GM11168 (cell line): ENCODE data around the gene GPR179.

Source experiments
- in situ Hi-C: fragments of 300-500 bp; cut with MboI; formaldehyde crosslinking; loops from one replicate; pipeline ENCODE4 v1.12.0; 2022; ENCODE audit warnings: low sequenced_read_pairs; ENCODE audit not compliant: unreplicated experiment

The GPR179 gene

GRCh38 chr17:38343608-38344419 lies at the start of gene GPR179:
Gene GPR179, minus strand, starts transcription at chr17:38343956. Its CDS starts 167 bp downstream, at chr17:38343789.
- in situ Hi-C loops, result loop anchor here (25.0 kb wide), 1 partner anchor 143 kb away; no protein-coding TSS in a partner anchor

GRCh38 chr17:38379448-38379847 lies 35.7 kb upstream of the GPR179 start:
- in situ Hi-C loops, result no loop called here

- in situ Hi-C loops, result no loop called here
Measured at GRCh38 chr17:38369124-38369886, 25.5 kb upstream of the GPR179 start.

DNA sequence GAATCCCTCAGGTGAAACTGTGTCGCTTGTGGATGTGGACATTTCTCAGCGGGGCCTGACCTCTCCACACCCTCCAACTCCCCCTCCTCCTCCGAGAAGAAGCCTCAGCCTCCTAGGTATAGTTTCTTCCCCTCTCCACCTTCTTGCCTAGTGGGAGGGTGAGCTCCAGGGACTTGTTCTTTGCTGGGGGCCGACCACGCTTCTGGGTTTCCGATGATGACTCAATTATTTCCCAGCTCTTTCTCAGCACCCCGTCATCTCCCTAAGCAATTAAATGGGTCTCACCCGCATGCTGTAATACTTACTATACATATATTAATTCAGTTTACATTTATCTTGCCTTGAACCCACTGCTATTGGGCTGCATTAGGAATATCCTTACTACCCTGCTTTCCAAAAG lies 21.0 kb upstream of the GPR179 start:
- in situ Hi-C loops, result no loop called here

- in situ Hi-C loops, result no loop called here
Measured at GRCh38 chr17:38363016-38363415, 19.3 kb upstream of the GPR179 start.

DNA sequence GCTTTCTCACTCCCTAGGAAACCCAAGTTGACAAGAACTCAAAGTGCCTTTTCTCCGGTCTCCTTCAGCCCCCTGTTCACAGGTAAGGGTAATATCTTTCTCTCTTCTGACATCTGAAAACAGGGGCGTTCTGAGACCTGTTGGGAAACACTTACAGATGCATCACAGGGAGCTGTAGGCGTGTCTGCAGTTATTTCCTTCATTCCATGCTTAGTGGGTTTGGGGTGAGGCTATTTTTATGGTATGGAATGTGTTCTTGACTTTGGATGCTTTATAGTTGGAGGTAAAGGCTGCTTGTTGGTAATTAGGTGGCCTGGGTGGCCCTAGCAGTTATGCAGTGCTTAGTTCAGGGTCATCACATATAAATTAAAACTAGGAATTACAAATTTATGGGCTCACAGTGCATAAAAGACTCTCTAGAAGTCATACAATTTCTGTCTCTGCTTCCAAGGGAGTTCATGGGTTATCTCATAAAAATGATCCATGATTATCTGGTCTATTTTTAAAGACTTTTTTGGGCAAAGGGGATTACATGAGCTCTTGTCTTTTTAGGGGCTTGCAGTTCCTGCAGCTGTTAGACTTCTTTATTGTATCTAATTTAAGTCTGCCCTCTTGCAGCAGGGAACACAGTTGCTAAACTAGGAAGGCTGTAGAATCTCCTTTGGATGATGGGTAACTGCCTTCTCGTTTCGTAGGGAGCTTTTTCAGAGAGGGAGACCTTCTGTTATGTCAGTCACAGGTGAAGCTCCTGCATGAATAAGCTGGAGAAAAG lies 18.1 kb upstream of the GPR179 start:
- in situ Hi-C loops, result no loop called here

- in situ Hi-C loops, result no loop called here
Measured at GRCh38 chr17:38358586-38359513, 15.1 kb upstream of the GPR179 start.

GRCh38 chr17:38357486-38358123 lies 13.8 kb upstream of the GPR179 start:
- in situ Hi-C loops, result no loop called here

DNA sequence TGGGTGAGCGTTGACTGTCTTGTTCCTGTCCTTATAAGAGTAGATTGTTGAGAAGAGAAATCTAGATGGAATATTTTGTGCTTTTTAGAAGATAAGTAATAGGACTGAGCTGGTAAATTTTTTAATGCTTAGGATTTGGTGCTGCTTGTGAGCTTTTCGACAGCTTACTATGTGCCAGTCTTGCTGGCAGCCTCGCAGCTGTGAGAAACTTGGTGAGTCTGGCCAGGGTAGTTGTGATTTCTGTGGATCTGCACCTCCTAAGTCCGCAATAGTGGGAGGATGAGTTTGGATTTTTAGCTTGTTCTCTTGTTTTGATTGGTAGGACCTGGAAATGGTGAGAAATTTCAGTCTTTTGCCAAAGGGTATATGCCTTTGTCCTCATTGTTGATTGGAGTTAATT lies 11.5 kb upstream of the GPR179 start:
- in situ Hi-C loops, result no loop called here

- in situ Hi-C loops, result no loop called here
Measured at GRCh38 chr17:38354466-38354865, 10.7 kb upstream of the GPR179 start.

- in situ Hi-C loops, result no loop called here
Measured at GRCh38 chr17:38353668-38354067, 9.9 kb upstream of the GPR179 start.

DNA sequence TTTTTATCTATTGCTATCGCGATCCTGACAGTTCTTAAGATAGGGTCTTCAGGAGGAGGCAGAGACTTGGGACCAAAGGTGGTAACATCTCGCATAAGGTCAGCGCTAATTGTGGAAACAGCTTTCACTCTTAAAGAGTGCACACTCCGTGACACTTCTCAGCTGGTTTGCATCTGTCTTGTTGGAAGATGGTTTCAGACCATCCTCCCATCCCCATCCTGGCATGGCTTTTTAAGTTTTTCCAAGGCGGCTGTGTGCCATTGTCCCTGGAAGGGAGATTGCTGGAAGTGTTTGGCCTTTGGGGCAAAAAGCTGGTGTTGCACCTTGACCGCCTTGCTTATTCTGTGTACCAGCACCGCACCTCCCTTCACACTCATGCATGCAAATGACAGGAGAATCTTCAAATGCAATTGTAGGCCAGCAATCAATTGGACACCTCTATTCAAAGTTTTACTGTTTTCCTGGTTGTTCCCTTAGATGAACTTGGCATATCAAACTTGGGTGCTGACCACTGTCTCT lies 9.4 kb upstream of the GPR179 start:
- in situ Hi-C loops, result no loop called here

DNA sequence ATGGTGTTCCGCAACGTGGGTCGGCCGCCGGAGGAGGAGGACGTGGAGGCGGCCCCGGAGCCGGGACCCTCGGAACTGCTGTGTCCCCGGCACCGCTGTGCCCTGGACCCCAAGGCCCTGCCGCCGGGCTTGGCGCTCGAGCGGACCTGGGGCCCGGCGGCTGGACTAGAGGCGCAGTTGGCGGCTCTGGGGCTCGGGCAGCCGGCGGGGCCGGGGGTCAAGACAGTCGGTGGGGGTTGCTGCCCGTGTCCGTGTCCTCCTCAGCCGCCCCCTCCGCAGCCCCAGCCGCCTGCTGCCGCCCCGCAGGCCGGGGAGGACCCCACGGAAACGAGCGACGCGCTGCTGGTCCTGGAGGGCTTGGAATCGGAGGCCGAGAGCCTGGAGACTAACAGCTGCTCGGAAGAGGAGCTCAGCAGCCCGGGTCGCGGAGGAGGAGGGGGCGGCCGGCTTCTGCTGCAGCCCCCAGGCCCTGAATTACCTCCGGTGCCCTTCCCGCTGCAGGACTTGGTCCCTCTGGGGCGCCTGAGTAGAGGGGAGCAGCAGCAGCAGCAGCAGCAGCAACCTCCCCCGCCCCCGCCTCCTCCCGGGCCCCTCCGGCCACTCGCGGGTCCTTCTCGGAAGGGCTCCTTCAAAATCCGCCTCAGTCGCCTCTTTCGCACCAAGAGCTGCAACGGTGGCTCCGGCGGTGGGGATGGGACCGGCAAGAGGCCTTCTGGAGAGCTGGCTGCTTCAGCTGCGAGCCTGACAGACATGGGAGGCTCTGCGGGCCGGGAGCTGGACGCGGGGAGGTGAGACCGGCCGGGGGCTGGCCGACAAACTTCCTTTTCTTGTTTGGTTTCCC lies 8.7 kb upstream of the GPR179 start:
- in situ Hi-C loops, result no loop called here

GRCh38 chr17:38351412-38352222 lies 7.9 kb upstream of the GPR179 start, which contains the start of gene SOCS7:
Gene SOCS7, plus strand, starts transcription at chr17:38351844. Its CDS starts 209 bp downstream, at chr17:38352053.
- in situ Hi-C loops, result no loop called here

DNA sequence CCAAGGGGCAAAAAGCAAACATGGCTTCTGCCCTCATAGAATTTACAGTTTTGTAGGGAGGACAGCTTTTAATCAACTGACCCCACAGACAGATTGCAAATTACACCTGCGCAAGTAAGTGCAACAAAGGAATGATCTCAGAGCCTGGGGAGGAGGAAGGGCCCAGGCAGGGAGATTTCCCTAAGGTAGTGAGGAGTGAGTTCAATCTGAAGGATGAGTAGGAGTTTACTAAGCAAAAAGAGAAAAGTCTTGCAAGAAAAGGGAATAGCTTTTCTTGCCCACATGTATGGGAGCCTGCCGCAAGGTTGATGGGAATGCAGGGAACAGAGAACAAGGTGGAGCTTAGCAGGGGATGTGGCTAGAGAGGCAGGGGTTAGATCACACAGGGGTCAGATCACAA lies 6.3 kb upstream of the GPR179 start:
- in situ Hi-C loops, result no loop called here

DNA sequence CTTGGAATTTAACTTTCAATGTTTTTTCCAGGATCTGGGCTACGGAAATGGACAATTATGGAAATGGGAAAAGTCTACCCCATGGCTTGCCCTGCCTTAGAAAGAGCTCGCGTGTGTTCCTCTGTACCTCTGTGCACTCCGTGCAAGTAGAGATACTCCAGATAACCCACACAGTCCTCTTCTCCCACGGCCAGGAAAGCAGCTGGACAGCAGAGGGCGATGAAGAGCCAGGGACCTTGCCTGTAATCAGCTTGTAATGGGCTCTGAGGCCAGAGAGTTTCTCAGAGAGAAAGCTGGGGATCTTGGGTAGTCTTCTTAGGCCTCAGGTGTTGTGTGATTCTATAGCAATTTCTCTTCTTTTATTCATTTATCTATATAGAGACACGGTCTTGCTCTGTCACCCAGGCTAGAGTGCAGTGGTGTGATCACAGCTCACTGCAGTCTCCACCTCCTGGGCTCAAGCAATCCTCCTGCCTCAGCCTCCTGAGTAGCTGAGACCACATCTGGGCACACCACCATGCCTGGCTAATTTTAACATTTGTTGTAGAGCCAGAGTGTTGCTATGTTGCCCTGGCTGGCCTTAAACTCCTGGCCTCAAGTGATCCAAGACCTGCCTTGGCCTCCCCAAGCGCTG lies 5.5 kb upstream of the GPR179 start:
- in situ Hi-C loops, result loop anchor here (5.0 to 25.0 kb wide), 2 partner anchors 63 to 138 kb away; no protein-coding TSS in a partner anchor

DNA sequence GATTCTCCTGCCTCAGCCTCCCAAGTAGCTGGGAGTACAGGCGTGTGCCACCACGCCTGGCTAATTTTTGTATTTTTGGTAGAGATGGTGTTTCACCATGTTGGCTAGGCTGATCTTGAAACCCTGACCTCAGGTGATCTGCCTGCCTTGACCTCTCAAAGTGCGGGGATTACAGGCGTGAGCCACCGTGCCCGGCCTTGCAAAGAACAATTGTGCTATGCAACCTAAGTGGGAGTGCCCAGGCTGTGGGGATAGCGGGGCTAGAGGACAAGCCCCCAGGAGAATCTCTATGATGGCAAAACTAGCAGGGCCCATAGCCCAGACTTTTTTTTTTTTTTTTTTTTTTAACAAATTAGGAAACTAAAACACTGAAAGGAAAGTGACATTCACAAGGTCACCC lies 2.0 kb upstream of the GPR179 start:
- in situ Hi-C loops, result loop anchor here (5.0 to 25.0 kb wide), 2 partner anchors 67 to 142 kb away; no protein-coding TSS in a partner anchor
